ENCODE measurements around the gene PLXNA4. TPM values are rescaled to one million over a fixed set of nuclear protein-coding genes. Genes with fewer than 3 reads are reported as not detected.

Gene PLXNA4
- total and polyA plus RNA-seq, 2 experiments from 2014 or later, result 1.9 to 4.8 TPM

GRCh38 chr7:132403465-132404110 is 172.7 kb downstream of the PLXNA4 start:
- Histone ChIP-seq H3K4me2 (no peak overlapping the region), H3K79me2 (no peaks in the 10 kb centered on the region), H3K9me2 (replicated peaks; ENCODE audit: insufficient read depth) (no peaks in the 10 kb centered on the region), H3K4me3 (no peak overlapping the region), H3K9me3 (ENCODE audit: low read depth) (no peaks in the 10 kb centered on the region), H3K27me3 (no peaks in the 10 kb centered on the region), H2AFZ (no peak overlapping the region), H3K36me3 (replicated peaks; ENCODE audit: insufficient read depth, low read depth) (no peaks in the 10 kb centered on the region), H3K4me1 (ENCODE audit: insufficient read depth) (peaks cover 10% of the 10 kb centered on the region), H3K27ac (no peak overlapping the region), H4K20me1 (ENCODE audit: insufficient read depth, poor library complexity, severe bottlenecking) (no peaks in the 10 kb centered on the region)
- WGBS (ENCODE audit: low lambda C conversion rate, missing lambda C conversion rate), result 70% methylated on average over 11 of the region's 11 CpGs
- TF ChIP-seq, protein P1, sequence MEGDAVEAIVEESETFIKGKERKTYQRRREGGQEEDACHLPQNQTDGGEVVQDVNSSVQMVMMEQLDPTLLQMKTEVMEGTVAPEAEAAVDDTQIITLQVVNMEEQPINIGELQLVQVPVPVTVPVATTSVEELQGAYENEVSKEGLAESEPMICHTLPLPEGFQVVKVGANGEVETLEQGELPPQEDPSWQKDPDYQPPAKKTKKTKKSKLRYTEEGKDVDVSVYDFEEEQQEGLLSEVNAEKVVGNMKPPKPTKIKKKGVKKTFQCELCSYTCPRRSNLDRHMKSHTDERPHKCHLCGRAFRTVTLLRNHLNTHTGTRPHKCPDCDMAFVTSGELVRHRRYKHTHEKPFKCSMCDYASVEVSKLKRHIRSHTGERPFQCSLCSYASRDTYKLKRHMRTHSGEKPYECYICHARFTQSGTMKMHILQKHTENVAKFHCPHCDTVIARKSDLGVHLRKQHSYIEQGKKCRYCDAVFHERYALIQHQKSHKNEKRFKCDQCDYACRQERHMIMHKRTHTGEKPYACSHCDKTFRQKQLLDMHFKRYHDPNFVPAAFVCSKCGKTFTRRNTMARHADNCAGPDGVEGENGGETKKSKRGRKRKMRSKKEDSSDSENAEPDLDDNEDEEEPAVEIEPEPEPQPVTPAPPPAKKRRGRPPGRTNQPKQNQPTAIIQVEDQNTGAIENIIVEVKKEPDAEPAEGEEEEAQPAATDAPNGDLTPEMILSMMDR (IDR thresholded peaks at IDR 0.05; ENCODE audit: poor library complexity), result no peak
- TF ChIP-seq EZH2 (IDR thresholded peaks at IDR 0.05; ENCODE audit: borderline replicate concordance) (no peak), EZH2phosphoT487 (IDR thresholded peaks at IDR 0.05; ENCODE audit: low read depth, severe bottlenecking, unreplicated experiment) (no peak)
- no peak for DNase-seq (ENCODE audit: low spot score)

DNA sequence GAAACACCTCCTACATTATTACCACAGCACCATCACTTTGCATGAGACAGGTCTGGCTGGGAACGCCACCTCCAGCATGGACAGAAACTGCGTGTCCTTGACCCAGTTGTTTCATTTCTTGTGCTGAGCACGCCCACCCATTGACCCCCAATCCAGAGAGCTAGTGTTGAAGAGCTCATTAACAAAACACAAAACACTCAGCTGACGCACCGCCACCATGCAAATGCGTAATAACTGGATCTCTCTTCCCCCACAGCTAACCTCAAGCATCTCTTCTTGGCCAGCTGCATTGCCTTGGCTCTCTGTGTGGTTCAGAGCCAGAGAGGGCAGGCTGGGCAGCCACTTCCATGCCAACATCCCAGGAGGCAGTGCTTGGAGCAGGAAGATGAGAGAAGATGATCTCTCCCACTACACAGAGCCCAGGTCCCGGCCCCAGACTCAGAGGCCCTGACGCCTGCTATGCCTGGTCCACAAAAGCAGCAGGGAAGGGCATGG is 173.5 kb downstream of the PLXNA4 start:
- no peaks in the 10 kb centered on the region for H3K9me2 ChIP-seq (replicated peaks; ENCODE audit: insufficient read depth)
- no peak overlapping the region for H2AFZ ChIP-seq
- H3K36me3 ChIP-seq (replicated peaks; ENCODE audit: insufficient read depth, low read depth), result no peaks in the 10 kb centered on the region
- 89% methylated on average over 8 of the region's 8 CpGs for WGBS (ENCODE audit: low lambda C conversion rate, missing lambda C conversion rate)
- no peaks in the 10 kb centered on the region for H3K79me2 ChIP-seq
- no peaks in the 10 kb centered on the region for H3K9me3 ChIP-seq (ENCODE audit: low read depth)
- peaks cover 10% of the 10 kb centered on the region for H3K4me1 ChIP-seq (ENCODE audit: insufficient read depth)
- no peaks in the 10 kb centered on the region for H4K20me1 ChIP-seq (ENCODE audit: insufficient read depth, poor library complexity, severe bottlenecking)
- no peak overlapping the region for H3K27ac ChIP-seq
- no peak for DNase-seq (ENCODE audit: low spot score)
- no peak for TF ChIP-seq EZH2 (IDR thresholded peaks at IDR 0.05; ENCODE audit: borderline replicate concordance)
- TF ChIP-seq, protein P1 (IDR thresholded peaks at IDR 0.05; ENCODE audit: poor library complexity), result no peak
- no peak for TF ChIP-seq EZH2phosphoT487 (IDR thresholded peaks at IDR 0.05; ENCODE audit: low read depth, severe bottlenecking, unreplicated experiment)
- H3K27me3 ChIP-seq, result no peaks in the 10 kb centered on the region
- no peak overlapping the region for H3K4me2 ChIP-seq
- no peak overlapping the region for H3K4me3 ChIP-seq

GRCh38 chr7:132402096-132402495 is 174.2 kb downstream of the PLXNA4 start:
- no peak overlapping the region for H2AFZ ChIP-seq
- H3K36me3 ChIP-seq (replicated peaks; ENCODE audit: insufficient read depth, low read depth), result no peaks in the 10 kb centered on the region
- WGBS (ENCODE audit: low lambda C conversion rate, missing lambda C conversion rate), result 91% methylated on average over 5 of the region's 5 CpGs
- H3K4me3 ChIP-seq, result no peak overlapping the region
- no peak overlapping the region for H3K4me2 ChIP-seq
- no peak for DNase-seq (ENCODE audit: low spot score)
- H3K27me3 ChIP-seq, result no peaks in the 10 kb centered on the region
- peaks cover 10% of the 10 kb centered on the region for H3K4me1 ChIP-seq (ENCODE audit: insufficient read depth)
- no peak for TF ChIP-seq EZH2 (IDR thresholded peaks at IDR 0.05; ENCODE audit: borderline replicate concordance)
- TF ChIP-seq, protein P1 (IDR thresholded peaks at IDR 0.05; ENCODE audit: poor library complexity), result no peak
- TF ChIP-seq EZH2phosphoT487 (IDR thresholded peaks at IDR 0.05; ENCODE audit: low read depth, severe bottlenecking, unreplicated experiment), result no peak
- no peaks in the 10 kb centered on the region for H4K20me1 ChIP-seq (ENCODE audit: insufficient read depth, poor library complexity, severe bottlenecking)
- H3K27ac ChIP-seq, result no peak overlapping the region
- no peaks in the 10 kb centered on the region for H3K9me3 ChIP-seq (ENCODE audit: low read depth)
- no peaks in the 10 kb centered on the region for H3K79me2 ChIP-seq
- no peaks in the 10 kb centered on the region for H3K9me2 ChIP-seq (replicated peaks; ENCODE audit: insufficient read depth)

Data from hepatocyte (in vitro differentiated cells).